ENCODE measurements around the gene SCLY.

SCLY gene

GRCh38 chr2:238079874-238080327 lies 19.1 kb downstream of the SCLY start:
- TF ChIP-seq ZNF398 (tag by site-specific recombination; IDR thresholded peaks at IDR 0.05) (no peak), ZNF654 (tag by site-specific recombination; IDR thresholded peaks at IDR 0.05; ENCODE audit: low read depth) (no peak), ZNF623 (tag by site-specific recombination; IDR thresholded peaks at IDR 0.05) (no peak), YY1 (tag by site-specific recombination; IDR thresholded peaks at IDR 0.05) (no peak), SETDB1 (IDR thresholded peaks at IDR 0.05; ENCODE audit: insufficient read length, low read length) (peak; percentile 75)
- TF ChIP-seq, protein P1, sequence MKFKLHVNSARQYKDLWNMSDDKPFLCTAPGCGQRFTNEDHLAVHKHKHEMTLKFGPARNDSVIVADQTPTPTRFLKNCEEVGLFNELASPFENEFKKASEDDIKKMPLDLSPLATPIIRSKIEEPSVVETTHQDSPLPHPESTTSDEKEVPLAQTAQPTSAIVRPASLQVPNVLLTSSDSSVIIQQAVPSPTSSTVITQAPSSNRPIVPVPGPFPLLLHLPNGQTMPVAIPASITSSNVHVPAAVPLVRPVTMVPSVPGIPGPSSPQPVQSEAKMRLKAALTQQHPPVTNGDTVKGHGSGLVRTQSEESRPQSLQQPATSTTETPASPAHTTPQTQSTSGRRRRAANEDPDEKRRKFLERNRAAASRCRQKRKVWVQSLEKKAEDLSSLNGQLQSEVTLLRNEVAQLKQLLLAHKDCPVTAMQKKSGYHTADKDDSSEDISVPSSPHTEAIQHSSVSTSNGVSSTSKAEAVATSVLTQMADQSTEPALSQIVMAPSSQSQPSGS (tag by site-specific recombination; IDR thresholded peaks at IDR 0.05; ENCODE audit: low read depth) = no peak
- no peaks in the 10 kb centered on the region for H3K4me1 ChIP-seq (ENCODE audit: control insufficient read depth, insufficient read depth, low read length)
- no peak overlapping the region for H3K27ac ChIP-seq (ENCODE audit: extremely low read depth, low read depth, low read length)
- no peaks in the 10 kb centered on the region for H3K9me3 ChIP-seq (ENCODE audit: control insufficient read depth, insufficient read depth, low read depth, low read length)
- POLR2A ChIA-PET = no interaction called here
- CTCF ChIA-PET = no interaction called here
- H3K36me3 ChIP-seq (ENCODE audit: control insufficient read depth in 2 of 2, insufficient read depth in 1 of 2, low read length in 2 of 2) = peaks cover 22 to 62% of the 10 kb centered on the region in 2 experiments
- no peak overlapping the region for H3K4me3 ChIP-seq (ENCODE audit: low read depth, low read length)

- CTCF ChIA-PET = no interaction called here
- Histone ChIP-seq H3K4me3 (ENCODE audit: low read depth, low read length) (no peak overlapping the region), H3K9me3 (ENCODE audit: control insufficient read depth, insufficient read depth, low read depth, low read length) (no peaks in the 10 kb centered on the region), H3K36me3 (ENCODE audit: control insufficient read depth in 2 of 2, insufficient read depth in 1 of 2, low read length in 2 of 2) (peaks cover 27 to 66% of the 10 kb centered on the region in 2 experiments), H3K4me1 (ENCODE audit: control insufficient read depth, insufficient read depth, low read length) (no peaks in the 10 kb centered on the region), H3K27ac (ENCODE audit: extremely low read depth, low read depth, low read length) (no peak overlapping the region)
- TF ChIP-seq ZNF561 (tag by site-specific recombination; IDR thresholded peaks at IDR 0.05; ENCODE audit: borderline replicate concordance) = no peak
- POLR2A ChIA-PET = no interaction called here
Measured at GRCh38 chr2:238080518-238080917, 19.7 kb downstream of the SCLY start.

DNA sequence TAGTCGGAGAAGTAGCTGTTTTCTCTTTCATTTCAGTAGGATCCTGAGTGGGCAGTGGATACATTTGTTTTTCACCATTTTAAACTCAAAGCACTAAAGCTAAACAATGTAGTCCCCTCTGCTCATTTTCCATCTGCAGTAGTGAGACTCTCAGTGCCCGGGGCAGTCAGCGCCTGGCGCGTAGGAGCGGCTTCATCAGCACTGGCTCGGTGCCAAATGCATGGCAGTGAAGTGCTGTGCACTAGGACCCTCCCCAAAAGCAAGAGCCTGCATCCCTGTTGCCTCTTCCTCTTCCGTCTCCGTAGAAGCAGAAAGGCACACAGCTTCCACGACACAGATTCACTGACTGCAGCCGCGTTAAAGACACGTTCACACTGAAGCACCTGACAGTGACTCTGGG lies 20.3 kb downstream of the SCLY start:
- no peaks in the 10 kb centered on the region for H3K9me3 ChIP-seq (ENCODE audit: control insufficient read depth, insufficient read depth, low read depth, low read length)
- TF ChIP-seq ZNF391 (tag by site-specific recombination; IDR thresholded peaks at IDR 0.05; ENCODE audit: borderline replicate concordance, low read depth) = no peak
- no peak for TF ChIP-seq ZFP3 (tag by site-specific recombination; IDR thresholded peaks at IDR 0.05; ENCODE audit: low read depth)
- TF ChIP-seq ZNF24 (tag by site-specific recombination; IDR thresholded peaks at IDR 0.05) = no peak
- TF ChIP-seq WT1 (tag by site-specific recombination; IDR thresholded peaks at IDR 0.05) = no peak
- no peak for TF ChIP-seq ZNF501 (tag by site-specific recombination; IDR thresholded peaks at IDR 0.05)
- TF ChIP-seq, protein P2, sequence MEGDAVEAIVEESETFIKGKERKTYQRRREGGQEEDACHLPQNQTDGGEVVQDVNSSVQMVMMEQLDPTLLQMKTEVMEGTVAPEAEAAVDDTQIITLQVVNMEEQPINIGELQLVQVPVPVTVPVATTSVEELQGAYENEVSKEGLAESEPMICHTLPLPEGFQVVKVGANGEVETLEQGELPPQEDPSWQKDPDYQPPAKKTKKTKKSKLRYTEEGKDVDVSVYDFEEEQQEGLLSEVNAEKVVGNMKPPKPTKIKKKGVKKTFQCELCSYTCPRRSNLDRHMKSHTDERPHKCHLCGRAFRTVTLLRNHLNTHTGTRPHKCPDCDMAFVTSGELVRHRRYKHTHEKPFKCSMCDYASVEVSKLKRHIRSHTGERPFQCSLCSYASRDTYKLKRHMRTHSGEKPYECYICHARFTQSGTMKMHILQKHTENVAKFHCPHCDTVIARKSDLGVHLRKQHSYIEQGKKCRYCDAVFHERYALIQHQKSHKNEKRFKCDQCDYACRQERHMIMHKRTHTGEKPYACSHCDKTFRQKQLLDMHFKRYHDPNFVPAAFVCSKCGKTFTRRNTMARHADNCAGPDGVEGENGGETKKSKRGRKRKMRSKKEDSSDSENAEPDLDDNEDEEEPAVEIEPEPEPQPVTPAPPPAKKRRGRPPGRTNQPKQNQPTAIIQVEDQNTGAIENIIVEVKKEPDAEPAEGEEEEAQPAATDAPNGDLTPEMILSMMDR (tag by site-specific recombination; IDR thresholded peaks at IDR 0.05) = no peak
- TF ChIP-seq, protein P3, sequence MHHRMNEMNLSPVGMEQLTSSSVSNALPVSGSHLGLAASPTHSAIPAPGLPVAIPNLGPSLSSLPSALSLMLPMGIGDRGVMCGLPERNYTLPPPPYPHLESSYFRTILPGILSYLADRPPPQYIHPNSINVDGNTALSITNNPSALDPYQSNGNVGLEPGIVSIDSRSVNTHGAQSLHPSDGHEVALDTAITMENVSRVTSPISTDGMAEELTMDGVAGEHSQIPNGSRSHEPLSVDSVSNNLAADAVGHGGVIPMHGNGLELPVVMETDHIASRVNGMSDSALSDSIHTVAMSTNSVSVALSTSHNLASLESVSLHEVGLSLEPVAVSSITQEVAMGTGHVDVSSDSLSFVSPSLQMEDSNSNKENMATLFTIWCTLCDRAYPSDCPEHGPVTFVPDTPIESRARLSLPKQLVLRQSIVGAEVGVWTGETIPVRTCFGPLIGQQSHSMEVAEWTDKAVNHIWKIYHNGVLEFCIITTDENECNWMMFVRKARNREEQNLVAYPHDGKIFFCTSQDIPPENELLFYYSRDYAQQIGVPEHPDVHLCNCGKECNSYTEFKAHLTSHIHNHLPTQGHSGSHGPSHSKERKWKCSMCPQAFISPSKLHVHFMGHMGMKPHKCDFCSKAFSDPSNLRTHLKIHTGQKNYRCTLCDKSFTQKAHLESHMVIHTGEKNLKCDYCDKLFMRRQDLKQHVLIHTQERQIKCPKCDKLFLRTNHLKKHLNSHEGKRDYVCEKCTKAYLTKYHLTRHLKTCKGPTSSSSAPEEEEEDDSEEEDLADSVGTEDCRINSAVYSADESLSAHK (tag by site-specific recombination; IDR thresholded peaks at IDR 0.05) = no peak
- no peak for TF ChIP-seq ZNF211 (tag by site-specific recombination; IDR thresholded peaks at IDR 0.05; ENCODE audit: low read depth)
- TF ChIP-seq ZNF639 (tag by site-specific recombination; IDR thresholded peaks at IDR 0.05) = no peak
- TF ChIP-seq ZNF510 (tag by site-specific recombination; IDR thresholded peaks at IDR 0.05; ENCODE audit: insufficient replicate concordance) = no peak
- no peak for TF ChIP-seq SCRT1 (tag by site-specific recombination; IDR thresholded peaks at IDR 0.05; ENCODE audit: borderline replicate concordance)
- CTCF ChIA-PET = no interaction called here
- POLR2A ChIA-PET = no interaction called here
- H3K27ac ChIP-seq (ENCODE audit: extremely low read depth, low read depth, low read length) = no peak overlapping the region
- H3K36me3 ChIP-seq (ENCODE audit: control insufficient read depth in 2 of 2, insufficient read depth in 1 of 2, low read length in 2 of 2) = peaks cover 25 to 61% of the 10 kb centered on the region in 2 experiments
- no peak overlapping the region for H3K4me3 ChIP-seq (ENCODE audit: low read depth, low read length)
- H3K4me1 ChIP-seq (ENCODE audit: control insufficient read depth, insufficient read depth, low read length) = no peaks in the 10 kb centered on the region
